Neural cell (in vitro differentiated cells): ENCODE data around the gene INPP5E. TPM values are rescaled to one million over a fixed set of nuclear protein-coding genes. Genes with fewer than 3 reads are reported as not detected.

Source experiments
- H2AFZ ChIP-seq: fragments of 200-600, 300-800 bp; sonication (generic), shearing (Covaris generic); 2 replicates; pipeline ENCODE4 v1.6.0; 2014; ENCODE audit warnings: low read depth, mild to moderate bottlenecking, antibody characterized with exemption, low read length, moderate library complexity
- H3F3A ChIP-seq: fragments of 200-600 bp; shearing (Covaris generic); 2 replicates; pipeline ENCODE4 v1.6.1; 2016; ENCODE audit warnings: mild to moderate bottlenecking, moderate library complexity, mixed read lengths, antibody characterized with exemption, low read length; ENCODE audit not compliant: insufficient read depth, poor library complexity, severe bottlenecking
- H3K27ac ChIP-seq: fragments of 200-600, 300-800 bp; sonication (generic), shearing (Covaris generic); 2 replicates; pipeline ENCODE4 v1.5.1; 2014; ENCODE audit warnings: mild to moderate bottlenecking, low read length, moderate library complexity
- H3K27me3 ChIP-seq: fragments of 300-800, 200-600 bp; sonication (generic), shearing (Covaris generic); 2 replicates; pipeline ENCODE4 v1.6.0; 2014; ENCODE audit warnings: mild to moderate bottlenecking, low read depth, low read length, moderate library complexity; ENCODE audit not compliant: insufficient read depth
- H3K36me3 ChIP-seq: fragments of 300-800, 200-600 bp; sonication (generic), shearing (Covaris generic); 2 replicates; pipeline ENCODE4 v1.5.1; 2014; ENCODE audit warnings: mild to moderate bottlenecking, antibody characterized with exemption, low read length, moderate library complexity; ENCODE audit not compliant: insufficient read depth
- H3K4me2 ChIP-seq: fragments of 300-800, 200-600 bp; sonication (generic), shearing (Covaris generic); 2 replicates; pipeline ENCODE4 v1.6.0; 2014; ENCODE audit warnings: mild to moderate bottlenecking, low read length
- H3K4me3 ChIP-seq: fragments of 300-800, 200-600 bp; sonication (generic), shearing (Covaris generic); 2 replicates; pipeline ENCODE4 v1.5.1; 2014; ENCODE audit warnings: mild to moderate bottlenecking, low read length, moderate library complexity
- H3K79me2 ChIP-seq: fragments of 200-600 bp; shearing (Covaris generic); replicated peaks from 2 replicates; pipeline ENCODE4 v1.6.0; 2014; ENCODE audit warnings: mild to moderate bottlenecking, low read length, moderate library complexity; ENCODE audit not compliant: insufficient read depth
- H3K9ac ChIP-seq: fragments of 300-800, 200-600 bp; sonication (generic), shearing (Covaris generic); 2 replicates; pipeline ENCODE4 v1.6.1; 2016; ENCODE audit warnings: mild to moderate bottlenecking, low read length, mixed read lengths
- H3K9me2 ChIP-seq: fragments of 200-600 bp; shearing (Covaris generic); 2 replicates; pipeline ENCODE4 v1.6.1; 2016; ENCODE audit warnings: mild to moderate bottlenecking, low read length, mixed read lengths; ENCODE audit not compliant: insufficient read depth
- H3K9me3 ChIP-seq: fragments of 200-600, 300-800 bp; sonication (generic), shearing (Covaris generic); 2 replicates; pipeline ENCODE4 v1.6.1; 2016; ENCODE audit warnings: mild to moderate bottlenecking, mixed run types, low read length, moderate library complexity, mixed read lengths
- H4K20me1 ChIP-seq: fragments of 200-600 bp; shearing (Covaris generic); 2 replicates; pipeline ENCODE4 v1.6.1; 2016; ENCODE audit warnings: mild to moderate bottlenecking, mixed run types; ENCODE audit not compliant: insufficient read depth
- CTCF ChIP-seq: fragments of 450-650 bp; IDR thresholded peaks from 2 replicates; pipeline ENCODE4 v1.5.1; 2014; ENCODE audit warnings: antibody characterized with exemption, mild to moderate bottlenecking, moderate library complexity; ENCODE audit not compliant: poor library complexity, severe bottlenecking
- EP300 ChIP-seq: fragments of 450-650 bp; conservative IDR thresholded peaks from 2 replicates; pipeline ENCODE4 v1.6.1; 2014; ENCODE audit warnings: antibody characterized with exemption, mild to moderate bottlenecking, moderate library complexity; ENCODE audit not compliant: poor library complexity, severe bottlenecking
- EZH2 ChIP-seq: fragments of 200-600, 300-800 bp; shearing (Covaris generic), sonication (generic); IDR thresholded peaks from 2 replicates; pipeline ENCODE4 v1.6.1; 2014; ENCODE audit warnings: antibody characterized with exemption, low read length, borderline replicate concordance, mild to moderate bottlenecking; ENCODE audit not compliant: insufficient read depth, poor library complexity, severe bottlenecking
- MXI1 ChIP-seq: fragments of 450-650 bp; conservative IDR thresholded peaks from 2 replicates; pipeline ENCODE4 v1.6.1; 2014; ENCODE audit warnings: antibody characterized with exemption, mild to moderate bottlenecking; ENCODE audit not compliant: poor library complexity, severe bottlenecking
- POLR2AphosphoS5 ChIP-seq: IDR thresholded peaks from 2 replicates; pipeline ENCODE4 v1.6.1; 2012
- RAD21 ChIP-seq: fragments of 450-650 bp; conservative IDR thresholded peaks from 2 replicates; pipeline ENCODE4 v1.6.1; 2014; ENCODE audit warnings: antibody characterized with exemption, mild to moderate bottlenecking, moderate library complexity
- SMC3 ChIP-seq: fragments of 450-650 bp; conservative IDR thresholded peaks from 2 replicates; pipeline ENCODE4 v1.6.1; 2014; ENCODE audit warnings: antibody characterized with exemption, mild to moderate bottlenecking, moderate library complexity; ENCODE audit not compliant: poor library complexity
- TAF1 ChIP-seq: IDR thresholded peaks from 2 replicates; pipeline ENCODE4 v1.6.1; 2012; ENCODE audit warnings: low read depth
- polyA plus RNA-seq: library from polyadenylated mRNA; depleted of rRNA; stranded (reverse); fragments of >200 nt; gene quantifications from 2 replicates; pipeline ENCODE4 v1.2.3, GENCODE V29; 2014
- TF ChIP-seq, protein P1 (sequence below): IDR thresholded peaks from 2 replicates; pipeline ENCODE4 v1.6.1; 2012; ENCODE audit warnings: borderline replicate concordance

INPP5E gene
- polyA plus RNA-seq, 1 donor from 2014 or later: 17.9 TPM

GRCh38 chr9:136448655-136449054 lies 9.0 kb upstream of the INPP5E start:
- no peak overlapping the region for H3K4me3 ChIP-seq
- no peak overlapping the region for H3K27ac ChIP-seq
- no peaks in the 10 kb centered on the region for H3K9me3 ChIP-seq
- no peak overlapping the region for H2AFZ ChIP-seq
- H3K4me2 ChIP-seq: no peak overlapping the region
- H3K36me3 ChIP-seq: peaks cover 6% of the 10 kb centered on the region
- H3K79me2 ChIP-seq: no peaks in the 10 kb centered on the region
- H3F3A ChIP-seq: no peaks in the 10 kb centered on the region
- no peak overlapping the region for H3K9ac ChIP-seq
- H3K27me3 ChIP-seq: no peaks in the 10 kb centered on the region
- H4K20me1 ChIP-seq: no peaks in the 10 kb centered on the region
- H3K9me2 ChIP-seq: no peaks in the 10 kb centered on the region
- TF ChIP-seq POLR2AphosphoS5 (no peak), RAD21 (no peak)

GRCh38 chr9:136447173-136447778 lies 7.6 kb upstream of the INPP5E start:
- Histone ChIP-seq H3K4me3 (no peak overlapping the region), H3K27ac (no peak overlapping the region), H3K9me3 (no peaks in the 10 kb centered on the region), H4K20me1 (no peaks in the 10 kb centered on the region), H3K27me3 (no peaks in the 10 kb centered on the region), H3K9ac (no peak overlapping the region), H3K9me2 (no peaks in the 10 kb centered on the region), H3K79me2 (no peaks in the 10 kb centered on the region), H3F3A (no peaks in the 10 kb centered on the region), H3K4me2 (no peak overlapping the region), H2AFZ (no peak overlapping the region), H3K36me3 (peaks cover 6% of the 10 kb centered on the region)
- TF ChIP-seq, protein P1, sequence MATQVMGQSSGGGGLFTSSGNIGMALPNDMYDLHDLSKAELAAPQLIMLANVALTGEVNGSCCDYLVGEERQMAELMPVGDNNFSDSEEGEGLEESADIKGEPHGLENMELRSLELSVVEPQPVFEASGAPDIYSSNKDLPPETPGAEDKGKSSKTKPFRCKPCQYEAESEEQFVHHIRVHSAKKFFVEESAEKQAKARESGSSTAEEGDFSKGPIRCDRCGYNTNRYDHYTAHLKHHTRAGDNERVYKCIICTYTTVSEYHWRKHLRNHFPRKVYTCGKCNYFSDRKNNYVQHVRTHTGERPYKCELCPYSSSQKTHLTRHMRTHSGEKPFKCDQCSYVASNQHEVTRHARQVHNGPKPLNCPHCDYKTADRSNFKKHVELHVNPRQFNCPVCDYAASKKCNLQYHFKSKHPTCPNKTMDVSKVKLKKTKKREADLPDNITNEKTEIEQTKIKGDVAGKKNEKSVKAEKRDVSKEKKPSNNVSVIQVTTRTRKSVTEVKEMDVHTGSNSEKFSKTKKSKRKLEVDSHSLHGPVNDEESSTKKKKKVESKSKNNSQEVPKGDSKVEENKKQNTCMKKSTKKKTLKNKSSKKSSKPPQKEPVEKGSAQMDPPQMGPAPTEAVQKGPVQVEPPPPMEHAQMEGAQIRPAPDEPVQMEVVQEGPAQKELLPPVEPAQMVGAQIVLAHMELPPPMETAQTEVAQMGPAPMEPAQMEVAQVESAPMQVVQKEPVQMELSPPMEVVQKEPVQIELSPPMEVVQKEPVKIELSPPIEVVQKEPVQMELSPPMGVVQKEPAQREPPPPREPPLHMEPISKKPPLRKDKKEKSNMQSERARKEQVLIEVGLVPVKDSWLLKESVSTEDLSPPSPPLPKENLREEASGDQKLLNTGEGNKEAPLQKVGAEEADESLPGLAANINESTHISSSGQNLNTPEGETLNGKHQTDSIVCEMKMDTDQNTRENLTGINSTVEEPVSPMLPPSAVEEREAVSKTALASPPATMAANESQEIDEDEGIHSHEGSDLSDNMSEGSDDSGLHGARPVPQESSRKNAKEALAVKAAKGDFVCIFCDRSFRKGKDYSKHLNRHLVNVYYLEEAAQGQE: no peak
- TF ChIP-seq SMC3 (no peak), EP300 (no peak), MXI1 (no peak), CTCF (no peak), EZH2 (no peak), POLR2AphosphoS5 (no peak), RAD21 (no peak), TAF1 (no peak)

GRCh38 chr9:136445799-136446198 lies 6.2 kb upstream of the INPP5E start:
- Histone ChIP-seq H3K9me2 (no peaks in the 10 kb centered on the region), H3K79me2 (no peaks in the 10 kb centered on the region)
- TF ChIP-seq RAD21: no peak
- no peak for TF ChIP-seq MXI1
- no peak for TF ChIP-seq SMC3
- no peak for TF ChIP-seq EZH2
- no peak for TF ChIP-seq TAF1
- no peak for TF ChIP-seq POLR2AphosphoS5
- no peak for TF ChIP-seq CTCF
- no peak for TF ChIP-seq EP300
- TF ChIP-seq, protein P1: no peak

More at GRCh38 chr9:136445799-136446198, 6.2 kb upstream of the INPP5E start:
- Histone ChIP-seq H3K36me3 (peaks cover 6% of the 10 kb centered on the region), H3K27me3 (no peaks in the 10 kb centered on the region), H2AFZ (no peak overlapping the region), H4K20me1 (no peaks in the 10 kb centered on the region), H3K9ac (no peak overlapping the region), H3K27ac (no peak overlapping the region), H3K9me3 (no peaks in the 10 kb centered on the region), H3K4me3 (no peak overlapping the region), H3F3A (no peaks in the 10 kb centered on the region), H3K4me2 (no peak overlapping the region)
